Measurements from ENCODE around the gene NR4A2.

DNA sequence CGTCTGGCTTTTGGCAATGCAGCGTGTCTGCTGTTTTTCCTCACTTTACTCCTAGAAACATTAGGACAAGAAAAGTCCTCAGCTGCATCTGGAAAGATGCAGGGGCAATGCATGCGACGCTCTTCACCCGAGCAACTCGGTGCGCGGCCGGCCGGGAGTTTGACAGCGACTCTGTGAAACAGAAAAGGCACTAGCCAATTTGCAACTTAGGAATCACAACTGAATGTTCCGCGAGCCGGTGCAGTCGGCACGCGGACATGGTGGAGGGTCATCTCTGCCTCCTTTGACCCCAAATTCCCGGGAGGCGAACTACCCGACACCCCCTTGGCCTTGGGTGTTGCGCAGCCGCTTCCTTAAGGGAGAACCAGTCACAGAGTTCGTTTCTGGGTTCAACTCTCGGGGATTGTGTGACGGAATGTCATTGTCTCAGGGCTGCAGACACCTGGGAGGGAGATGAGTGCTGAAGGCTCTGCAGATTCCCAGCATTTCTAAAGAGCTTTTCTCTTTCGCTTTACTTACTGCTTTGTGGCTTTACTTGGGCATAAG is 9.8 kb downstream of the NR4A2 start:
- TF ChIP-seq POLR2A (IDR thresholded peaks at IDR 0.05; ENCODE audit: low read depth, low read length) (no peak), CTCF (IDR thresholded peaks at IDR 0.05; ENCODE audit: extremely low read depth in 1 of 2, insufficient read depth in 1 of 2, low read depth in 1 of 2, low read length in 2 of 2) (no peak)

All from endothelial cell of umbilical vein (primary cell).